GM12801 (cell line): ENCODE measurements around the gene IQGAP3.

ENCODE experiments used
- CTCF ChIP-seq: IDR thresholded peaks from one replicate; pipeline ENCODE4 v1.5.1; 2011; ENCODE audit warnings: control low read depth; ENCODE audit not compliant: insufficient read length; ENCODE audit errors: extremely low read depth

The IQGAP3 gene

GRCh38 chr1:156583821-156584622 is 11.7 kb upstream of the IQGAP3 start:
- TF ChIP-seq CTCF, result no peak

GRCh38 chr1:156582388-156583017 is 10.1 kb upstream of the IQGAP3 start:
- TF ChIP-seq CTCF, result no peak

- TF ChIP-seq CTCF, result no peak
These were observed 9.5 kb upstream of the IQGAP3 start for GRCh38 chr1:156581661-156582387.

- no peak for TF ChIP-seq CTCF
These were observed 7.1 kb upstream of the IQGAP3 start, which contains the start of gene TTC24 for GRCh38 chr1:156579472-156579871. TTC24 (plus strand) TSS chr1:156579723; CDS start chr1:156581365, 1,642 bp downstream.

- no peak for TF ChIP-seq CTCF
These were observed 5.7 kb upstream of the IQGAP3 start for GRCh38 chr1:156578055-156578454.

- TF ChIP-seq CTCF, result no peak
These were observed 5.2 kb upstream of the IQGAP3 start for GRCh38 chr1:156577550-156577949.

GRCh38 chr1:156574039-156574633 is 1.8 kb upstream of the IQGAP3 start:
- no peak for TF ChIP-seq CTCF
